Gastroesophageal sphincter (tissue), 4 donors: ENCODE data around the gene ANO4. TPM values are rescaled to one million over a fixed set of nuclear protein-coding genes. Genes with fewer than 3 reads are reported as not detected.
"Not testable (repeated sequence)": the region's sequence is repeated elsewhere in the genome, so short reads cannot be mapped to it uniquely, and the experiment has no call there.

ENCODE experiments used
- ATAC-seq: fragments of 150-250 bp; one replicate; pipeline ENCODE4 v1.9.1; 2016; ENCODE audit warnings: mild to moderate bottlenecking, moderate library complexity
- H3K27ac ChIP-seq, 4 donors: fragments of 200-600 bp; sonication (generic) in 3 of 4; 1 replicate in 3 of 4; 2 replicates in 1 of 4; pipeline ENCODE4 v1.5.1; 2016 to 2019
- H3K27me3 ChIP-seq: fragments of 200-600 bp; sonication (generic); one replicate; pipeline ENCODE4 v1.5.1; 2019
- H3K36me3 ChIP-seq, 2 donors: fragments of 200-600 bp; sonication (generic); one replicate each; pipeline ENCODE4 v1.5.1; 2019; ENCODE audit warnings: control low read depth in 1 of 2
- H3K4me1 ChIP-seq, 3 donors: fragments of 200-600 bp; sonication (generic); 1 replicate in 2 of 3; 2 replicates in 1 of 3; pipeline ENCODE4 v1.5.1; 2016 to 2019; ENCODE audit warnings: control low read depth in 2 of 3
- H3K4me3 ChIP-seq, 2 donors: fragments of 200-600 bp; sonication (generic); one replicate each; pipeline ENCODE4 v1.5.1; 2019; ENCODE audit warnings: mild to moderate bottlenecking in 1 of 2, moderate library complexity in 1 of 2
- H3K9me3 ChIP-seq, 3 donors: fragments of 200-600 bp; sonication (generic); one replicate each; pipeline ENCODE4 v1.5.1; 2017 to 2019; ENCODE audit warnings: control low read depth in 2 of 3
- EP300 ChIP-seq: sonication (generic); formaldehyde crosslinking; IDR thresholded peaks from one replicate; pipeline ENCODE4 v1.6.1; 2017; ENCODE audit warnings: antibody characterized with exemption, mild to moderate bottlenecking
- POLR2A ChIP-seq, 2 donors: fragments of 450-650 bp; IDR thresholded peaks; one replicate each; pipeline ENCODE4 v1.6.1; 2017; ENCODE audit warnings: antibody characterized with exemption in 2 of 2, mild to moderate bottlenecking in 2 of 2, moderate library complexity in 1 of 2
- POLR2AphosphoS5 ChIP-seq: sonication (generic); formaldehyde crosslinking; IDR thresholded peaks from one replicate; pipeline ENCODE4 v1.6.1; 2017; ENCODE audit warnings: antibody characterized with exemption
- WGBS, 2 donors: methylation state at CpG; one replicate each; pipeline ENCODE4 v1.1.5; 2018; ENCODE audit warnings: low coverage in 1 of 2; 5-methylcytosine and 5-hydroxymethylcytosine counted together
- total RNA-seq, 4 donors: library from RNA; depleted of rRNA; stranded (reverse); fragments of >200 nt; gene quantifications; one replicate each; pipeline ENCODE4 v1.1.0, GENCODE V29; 2016
- TF ChIP-seq, protein P1 (sequence below), 4 experiments: fragments of 200-600 bp in 2 of 4; fragments of 450-650 bp in 2 of 4; sonication (generic) in 1 of 4; IDR thresholded peaks; one replicate each; pipeline ENCODE4 v1.5.1; 2017 to 2019; ENCODE audit warnings: antibody characterized with exemption in 4 of 4, mild to moderate bottlenecking in 2 of 4, moderate library complexity in 2 of 4

ANO4 gene
- total RNA-seq, 4 donors from 2014 or later, result 0.08 to 0.30 (median 0.13) TPM; not detected in 1

DNA sequence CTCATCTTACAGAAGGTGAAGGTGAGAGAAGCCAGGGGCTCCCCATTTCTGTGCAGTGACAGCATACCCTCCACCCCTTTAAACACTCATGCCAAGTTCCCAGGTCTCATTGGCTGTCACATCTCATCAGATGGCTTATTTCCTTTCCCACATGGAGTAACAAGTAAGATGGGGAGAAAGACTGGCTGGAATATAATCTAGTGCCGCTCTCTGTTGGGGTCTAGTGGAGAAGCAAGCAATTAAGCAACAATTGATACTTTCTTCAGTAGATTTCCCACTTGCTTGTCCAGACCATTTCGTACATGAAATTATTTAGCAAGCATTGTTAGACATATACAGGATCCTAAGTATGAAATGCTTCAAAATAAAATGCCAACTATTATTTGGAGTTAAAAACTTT, 323.3 kb downstream of the ANO4 start:
- TF ChIP-seq EP300 (no peak), POLR2AphosphoS5 (no peak), POLR2A (IDR thresholded peaks at IDR 0.05) (no peak)
- TF ChIP-seq, protein P1, sequence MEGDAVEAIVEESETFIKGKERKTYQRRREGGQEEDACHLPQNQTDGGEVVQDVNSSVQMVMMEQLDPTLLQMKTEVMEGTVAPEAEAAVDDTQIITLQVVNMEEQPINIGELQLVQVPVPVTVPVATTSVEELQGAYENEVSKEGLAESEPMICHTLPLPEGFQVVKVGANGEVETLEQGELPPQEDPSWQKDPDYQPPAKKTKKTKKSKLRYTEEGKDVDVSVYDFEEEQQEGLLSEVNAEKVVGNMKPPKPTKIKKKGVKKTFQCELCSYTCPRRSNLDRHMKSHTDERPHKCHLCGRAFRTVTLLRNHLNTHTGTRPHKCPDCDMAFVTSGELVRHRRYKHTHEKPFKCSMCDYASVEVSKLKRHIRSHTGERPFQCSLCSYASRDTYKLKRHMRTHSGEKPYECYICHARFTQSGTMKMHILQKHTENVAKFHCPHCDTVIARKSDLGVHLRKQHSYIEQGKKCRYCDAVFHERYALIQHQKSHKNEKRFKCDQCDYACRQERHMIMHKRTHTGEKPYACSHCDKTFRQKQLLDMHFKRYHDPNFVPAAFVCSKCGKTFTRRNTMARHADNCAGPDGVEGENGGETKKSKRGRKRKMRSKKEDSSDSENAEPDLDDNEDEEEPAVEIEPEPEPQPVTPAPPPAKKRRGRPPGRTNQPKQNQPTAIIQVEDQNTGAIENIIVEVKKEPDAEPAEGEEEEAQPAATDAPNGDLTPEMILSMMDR (IDR thresholded peaks at IDR 0.05), result no peak
- H3K36me3 ChIP-seq, result no peaks in the 10 kb centered on the region
- ATAC-seq, result no peak
- WGBS, 2 donors, result 59 to 87% methylated on average over 2 of the region's 2 CpGs
- H3K9me3 ChIP-seq, result no peaks in the 10 kb centered on the region
- H3K4me3 ChIP-seq, result no peak overlapping the region
- H3K4me1 ChIP-seq, result no peaks in the 10 kb centered on the region
- no peaks in the 10 kb centered on the region for H3K27me3 ChIP-seq
- H3K27ac ChIP-seq, result no peak overlapping the region

DNA sequence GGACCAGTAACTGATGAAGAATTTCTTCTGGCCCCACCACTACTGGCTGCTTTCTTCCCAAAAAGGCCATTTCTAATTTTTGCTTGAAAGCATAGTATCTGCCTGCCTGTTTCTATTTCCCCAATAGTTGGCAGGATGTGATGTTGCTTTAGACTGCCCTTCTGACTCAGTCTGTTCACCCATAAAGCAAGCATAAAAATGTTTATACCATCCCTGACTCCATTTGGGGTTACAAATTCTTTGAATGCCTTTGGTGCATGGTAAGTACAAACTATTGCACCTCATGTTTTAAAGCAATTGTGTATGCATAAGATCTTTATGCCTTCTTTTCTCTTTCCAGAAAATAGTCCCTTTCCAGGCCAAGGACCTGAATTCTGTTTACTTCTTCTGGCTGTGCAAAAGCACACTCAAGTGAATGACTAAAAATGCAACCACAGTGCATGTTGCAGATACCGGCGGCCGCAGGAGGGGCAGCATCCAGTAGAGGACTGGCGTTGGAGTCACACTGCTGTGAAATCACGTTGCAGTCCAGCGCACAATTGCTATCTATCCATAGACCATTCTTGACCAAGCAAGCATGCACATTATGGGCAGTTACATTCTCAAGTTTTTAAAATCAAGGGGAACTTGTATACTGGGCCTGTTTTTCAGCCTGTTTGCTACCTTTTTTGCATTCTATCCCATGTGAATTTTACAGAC, 333.1 kb downstream of the ANO4 start:
- no peak for TF ChIP-seq POLR2A (IDR thresholded peaks at IDR 0.05)
- TF ChIP-seq, protein P1 (IDR thresholded peaks at IDR 0.05), result no peak
- no peak for TF ChIP-seq POLR2AphosphoS5
- no peak for TF ChIP-seq EP300
- no peaks in the 10 kb centered on the region for H3K36me3 ChIP-seq
- no peaks in the 10 kb centered on the region for H3K9me3 ChIP-seq
- H3K27me3 ChIP-seq, result no peaks in the 10 kb centered on the region
- H3K4me1 ChIP-seq, result no peaks in the 10 kb centered on the region
- ATAC-seq, result no peak
- no peak overlapping the region for H3K27ac ChIP-seq
- H3K4me3 ChIP-seq, result no peak overlapping the region
- WGBS, 2 donors, result 82 to 95% methylated on average over 3 to 6 of the region's 6 CpGs

- 91 to 93% methylated on average over 3 to 14 of the region's 35 CpGs for WGBS, 2 donors
- H3K36me3 ChIP-seq, H3K4me3 ChIP-seq, H3K4me1 ChIP-seq, H3K9me3 ChIP-seq, H3K27ac ChIP-seq, H3K27me3 ChIP-seq, ATAC-seq: not testable (repeated sequence)
These were observed 351.3 kb downstream of the ANO4 start for GRCh38 chr12:101145777-101146431.

DNA sequence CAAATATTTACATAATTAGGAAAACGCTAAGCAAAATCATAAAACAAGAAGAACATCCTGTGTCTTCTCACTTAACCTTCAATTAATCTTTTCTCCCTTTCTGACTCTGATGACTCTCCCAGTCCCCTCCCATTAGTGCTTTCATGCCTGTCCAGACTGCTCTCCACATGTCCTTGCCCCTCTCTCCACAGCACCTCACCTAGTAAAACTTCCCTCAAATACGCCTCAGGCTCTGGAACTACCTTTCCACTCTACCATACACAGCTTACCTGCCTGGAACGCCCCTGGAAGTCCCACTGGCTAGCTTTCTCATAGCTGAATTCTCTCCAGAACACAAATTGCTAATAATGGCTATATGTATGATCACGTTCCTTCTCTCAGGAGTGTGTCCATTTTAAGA, 370.7 kb downstream of the ANO4 start:
- 68 to 75% methylated on average over 1 to 4 of the region's 4 CpGs for WGBS, 2 donors
- no peak for ATAC-seq

GRCh38 chr12:101166866-101167265, 372.3 kb downstream of the ANO4 start:
- TF ChIP-seq, protein P1 (IDR thresholded peaks at IDR 0.05), result no peak
- no peak for TF ChIP-seq POLR2AphosphoS5
- TF ChIP-seq POLR2A (IDR thresholded peaks at IDR 0.05), result no peak
- TF ChIP-seq EP300, result no peak

More for the DNA sequence above, 370.7 kb downstream of the ANO4 start:
- no peaks in the 10 kb centered on the region for H3K36me3 ChIP-seq
- H3K27ac ChIP-seq, result no peak overlapping the region
- no peaks in the 10 kb centered on the region for H3K9me3 ChIP-seq
- H3K27me3 ChIP-seq, result no peaks in the 10 kb centered on the region
- H3K4me3 ChIP-seq, result no peak overlapping the region
- H3K4me1 ChIP-seq, result no peaks in the 10 kb centered on the region
- TF ChIP-seq POLR2A (IDR thresholded peaks at IDR 0.05) (no peak), EP300 (no peak), POLR2AphosphoS5 (no peak)
- TF ChIP-seq, protein P1 (IDR thresholded peaks at IDR 0.05), result no peak

More at GRCh38 chr12:101166866-101167265, 372.3 kb downstream of the ANO4 start:
- no peaks in the 10 kb centered on the region for H3K27me3 ChIP-seq
- no peak overlapping the region for H3K4me3 ChIP-seq
- peaks cover 0 to 3% (median 0%) of the 10 kb centered on the region in 3 donors for H3K9me3 ChIP-seq
- H3K4me1 ChIP-seq, result no peaks in the 10 kb centered on the region
- no peaks in the 10 kb centered on the region for H3K36me3 ChIP-seq
- 47 to 63% methylated on average over 5 of the region's 5 CpGs for WGBS, 2 donors
- no peak overlapping the region for H3K27ac ChIP-seq
- no peak for ATAC-seq
